Activated T-cell treated with anti-CD3 and anti-CD28 coated beads for 24 hours (primary cell): ENCODE measurements around the gene TNNC2.

Experiments
- DNase-seq: peaks from one replicate; pipeline ENCODE4 v3.0.0-alpha.2; 2020; ENCODE audit warnings: low read depth

Gene TNNC2

DNA sequence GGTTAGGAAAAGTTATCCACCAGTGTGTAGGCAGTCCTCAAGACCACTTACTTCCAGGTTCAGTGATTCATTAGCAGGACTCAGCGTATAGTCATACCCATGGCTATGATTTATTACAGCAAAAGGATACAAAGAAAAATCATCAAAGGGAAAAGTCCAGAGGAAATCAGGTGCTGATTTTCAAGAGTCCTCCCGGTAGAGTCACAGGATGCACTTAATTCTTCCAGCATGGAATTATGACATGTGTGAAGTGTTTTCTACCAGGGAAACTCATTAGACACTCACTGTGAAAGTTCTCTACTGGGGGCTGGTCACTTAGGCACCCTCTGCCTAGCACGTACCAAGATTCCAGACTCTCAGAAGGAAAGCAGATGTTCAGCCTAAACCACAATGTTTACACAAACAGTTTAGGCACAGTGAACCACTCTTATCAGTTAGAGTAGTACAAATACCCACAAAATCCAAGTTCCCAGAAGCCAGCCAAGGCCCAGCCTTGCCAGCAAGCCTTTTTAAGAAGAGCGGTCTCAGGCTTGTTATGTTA, 45.7 kb downstream of the TNNC2 start:
- no peak for DNase-seq

- DNase-seq, result no peak
Observed at GRCh38 chr20:45780159-45780558, 47.0 kb downstream of the TNNC2 start.

DNA sequence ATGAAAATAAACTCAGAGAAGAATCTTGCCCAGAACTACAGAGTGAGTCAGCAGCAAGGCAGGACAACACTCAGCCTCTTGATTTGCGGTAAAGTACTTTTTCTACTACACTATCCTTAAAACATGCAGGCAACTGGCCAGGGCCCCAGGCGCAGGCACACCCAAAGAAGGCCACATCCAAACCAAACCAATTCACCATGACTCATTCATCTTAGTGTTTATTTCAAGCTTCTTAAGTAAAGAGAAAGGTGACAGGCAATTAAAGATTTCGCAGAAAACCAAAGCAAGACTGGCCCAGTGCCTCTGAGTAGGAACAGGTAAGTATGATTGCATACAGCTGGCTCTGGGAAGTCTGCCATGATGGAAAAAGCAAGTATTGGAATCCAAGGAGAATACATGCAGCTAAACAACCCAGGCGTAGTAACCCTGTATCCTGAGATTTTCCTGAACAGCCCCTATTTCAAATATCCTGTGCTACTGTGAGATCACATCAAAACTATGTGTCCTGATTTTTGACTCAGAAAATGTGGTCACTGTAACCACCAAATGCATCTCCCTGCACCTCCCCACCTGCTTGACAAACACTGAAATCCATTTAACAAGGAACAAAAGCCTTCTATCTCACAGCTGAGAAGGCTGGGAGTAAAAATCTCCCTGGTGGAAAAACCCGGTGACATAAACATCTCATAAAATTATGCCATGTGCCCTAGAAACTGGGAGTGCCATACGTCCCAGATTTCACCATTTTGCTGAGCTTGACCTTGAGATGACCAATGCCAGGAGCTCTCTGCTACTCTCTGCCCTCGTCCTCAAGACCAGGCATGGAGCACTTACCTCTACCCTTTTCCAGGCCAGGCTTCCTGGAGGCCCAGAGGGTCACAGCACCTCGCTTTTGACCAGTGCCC, 47.8 kb downstream of the TNNC2 start:
- DNase-seq, result no peak

DNA sequence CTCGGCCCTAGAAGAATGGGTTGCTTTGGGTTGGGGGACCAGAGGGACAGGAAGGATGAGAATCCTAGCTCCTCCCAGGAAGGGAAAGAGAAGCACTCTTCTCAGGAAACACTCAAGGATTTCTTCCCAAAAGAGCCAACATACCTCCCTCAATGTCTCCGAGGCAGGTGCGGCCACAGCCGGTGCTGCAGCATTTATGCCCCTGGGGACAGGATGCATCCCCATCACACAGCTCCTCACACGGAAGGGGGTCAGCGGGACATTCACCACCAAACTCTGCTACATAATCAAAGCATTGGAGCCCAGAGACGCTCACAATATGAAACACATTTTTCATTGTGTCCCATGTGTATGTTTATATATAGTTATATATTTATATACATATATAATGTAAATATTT, 50.2 kb downstream of the TNNC2 start:
- DNase-seq, result no peak

DNA sequence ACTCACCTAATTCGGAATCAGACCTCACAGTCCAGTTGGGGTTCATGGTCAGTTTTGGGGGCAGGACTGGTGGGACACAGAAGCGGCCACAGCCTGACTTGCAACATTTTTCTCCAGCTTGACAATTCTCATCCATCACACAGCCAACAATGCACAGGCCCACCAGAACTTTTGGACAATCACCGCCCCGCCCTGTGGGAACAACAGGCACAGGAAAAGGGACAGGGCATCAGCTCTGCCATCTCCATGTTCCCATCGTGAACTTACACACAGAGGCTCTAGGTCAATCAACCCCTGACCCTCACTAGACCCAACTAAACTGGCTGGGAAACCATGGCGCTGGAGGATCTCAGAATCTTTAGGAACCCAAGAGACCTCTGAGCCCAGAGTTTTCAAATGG, 51.7 kb downstream of the TNNC2 start:
- no peak for DNase-seq

DNA sequence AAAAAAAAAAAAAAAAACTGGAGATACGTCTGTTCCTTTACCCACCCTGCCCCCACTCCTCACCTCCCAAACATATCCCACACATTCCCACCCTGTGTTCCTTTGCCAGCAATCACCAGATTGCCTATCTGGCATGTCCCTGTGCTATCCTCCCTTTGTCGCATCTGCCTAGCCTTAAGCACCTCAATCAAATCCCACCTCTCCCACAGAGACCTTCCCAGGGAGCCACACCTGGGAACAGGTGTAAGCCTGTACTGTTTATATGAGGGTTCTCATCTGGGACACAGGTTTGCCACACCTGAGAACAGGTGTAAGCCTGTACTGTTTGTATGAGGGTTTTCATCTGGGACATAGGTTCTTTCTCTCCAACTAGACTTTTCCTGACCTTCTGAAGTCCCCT, 52.2 kb downstream of the TNNC2 start:
- no peak for DNase-seq
